ENCODE measurements around the gene CERS5. TPM values are rescaled to one million over a fixed set of nuclear protein-coding genes. Genes with fewer than 3 reads are reported as not detected.
A peak's percentile ranks its signal among the peaks of the same experiment; 100 is the strongest.

CERS5 gene, protein sequence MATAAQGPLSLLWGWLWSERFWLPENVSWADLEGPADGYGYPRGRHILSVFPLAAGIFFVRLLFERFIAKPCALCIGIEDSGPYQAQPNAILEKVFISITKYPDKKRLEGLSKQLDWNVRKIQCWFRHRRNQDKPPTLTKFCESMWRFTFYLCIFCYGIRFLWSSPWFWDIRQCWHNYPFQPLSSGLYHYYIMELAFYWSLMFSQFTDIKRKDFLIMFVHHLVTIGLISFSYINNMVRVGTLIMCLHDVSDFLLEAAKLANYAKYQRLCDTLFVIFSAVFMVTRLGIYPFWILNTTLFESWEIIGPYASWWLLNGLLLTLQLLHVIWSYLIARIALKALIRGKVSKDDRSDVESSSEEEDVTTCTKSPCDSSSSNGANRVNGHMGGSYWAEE
- 10 to 100 TPM in 1 of 2 donors, 1 to 10 TPM in 1; 6.9 to 16.2 TPM for total RNA-seq
- polyA plus RNA-seq, result 1 to 10 TPM; 7.3 to 9.1 TPM

DNA sequence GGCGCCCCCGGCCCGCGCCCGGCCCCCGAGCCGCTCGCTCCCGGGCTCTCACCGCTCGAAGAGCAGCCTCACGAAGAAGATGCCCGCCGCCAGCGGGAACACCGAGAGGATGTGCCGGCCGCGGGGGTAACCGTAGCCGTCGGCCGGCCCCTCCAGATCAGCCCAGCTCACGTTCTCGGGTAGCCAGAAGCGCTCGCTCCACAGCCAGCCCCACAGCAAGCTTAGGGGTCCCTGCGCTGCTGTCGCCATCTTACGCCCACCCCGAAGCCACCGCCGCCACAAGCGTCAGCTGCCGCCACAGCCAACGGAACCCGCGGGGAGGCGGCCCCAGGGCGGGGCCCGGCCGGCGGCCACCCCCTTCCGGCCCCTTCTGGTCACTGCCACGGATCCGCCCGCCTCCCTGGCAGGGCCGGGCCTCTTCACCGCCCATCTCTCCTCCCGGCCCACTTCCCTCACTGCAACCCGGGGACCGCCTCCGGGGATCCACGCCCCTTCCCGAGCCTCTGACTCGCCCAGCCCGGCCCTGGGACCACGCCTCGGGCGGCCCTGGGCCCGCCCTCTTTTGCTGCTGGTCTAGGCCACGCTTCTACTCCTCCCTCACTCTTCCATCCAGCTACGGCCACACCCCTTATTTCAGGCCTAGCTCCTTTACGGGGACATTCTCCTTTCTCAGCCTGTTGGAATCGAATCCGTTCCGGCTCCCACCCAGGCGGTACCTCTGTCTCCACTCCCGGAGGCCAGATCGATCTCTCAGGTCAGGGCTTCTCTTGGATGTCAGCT is at the start of gene CERS5:
CERS5 (minus strand) TSS at position 321 of the 780 bp plus-strand sequence; CDS start at position 249, 72 bp downstream.
- peaks cover 1 to 12% (median 11%) of the 10 kb centered on the region in 4 donors for H3K4me1 ChIP-seq (ENCODE audit: control insufficient read depth in 4 of 4, insufficient read depth in 4 of 4, low read length in 3 of 4)
- DNase-seq (ENCODE audit: low spot score), result peak; percentile 97
- H3K9ac ChIP-seq (ENCODE audit: low read depth in 1 of 2, low read length in 2 of 2), result peak within 1 kb of the TSS; percentile 49 to 81
- H3K4me3 ChIP-seq (ENCODE audit: low read depth in 1 of 3, low read length in 3 of 3), result peak within 1 kb of the TSS; percentile 75 to 93 (median 87)
- peak within 1 kb of the TSS; percentile 77 to 80 for H3K27ac ChIP-seq (ENCODE audit: low read depth in 1 of 2, low read length in 2 of 2)
- no peaks in the 10 kb centered on the region for H3K27me3 ChIP-seq (ENCODE audit: control insufficient read depth in 4 of 4, insufficient read depth in 4 of 4, low read length in 3 of 4)
- WGBS, result under 1% methylated on average over 70 of the region's 70 CpGs
- H3K9me3 ChIP-seq (ENCODE audit: control insufficient read depth in 4 of 4, low read length in 3 of 4), result no peaks in the 10 kb centered on the region
- peak in 1 of 2 donors; percentile 80 for TF ChIP-seq GABPA (IDR thresholded peaks at IDR 0.05 in 1 of 2, conservative IDR thresholded peaks at IDR 0.05 in 1 of 2)
- TF ChIP-seq, protein P1, sequence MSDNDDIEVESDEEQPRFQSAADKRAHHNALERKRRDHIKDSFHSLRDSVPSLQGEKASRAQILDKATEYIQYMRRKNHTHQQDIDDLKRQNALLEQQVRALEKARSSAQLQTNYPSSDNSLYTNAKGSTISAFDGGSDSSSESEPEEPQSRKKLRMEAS (IDR thresholded peaks at IDR 0.05), result peak; percentile 19
- peak; percentile 85 for TF ChIP-seq SP1 (IDR thresholded peaks at IDR 0.05)
- TF ChIP-seq, protein P2, sequence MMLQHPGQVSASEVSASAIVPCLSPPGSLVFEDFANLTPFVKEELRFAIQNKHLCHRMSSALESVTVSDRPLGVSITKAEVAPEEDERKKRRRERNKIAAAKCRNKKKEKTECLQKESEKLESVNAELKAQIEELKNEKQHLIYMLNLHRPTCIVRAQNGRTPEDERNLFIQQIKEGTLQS (IDR thresholded peaks at IDR 0.05), result no peak
- TF ChIP-seq TAF1 (conservative IDR thresholded peaks at IDR 0.05), result peak; percentile 65
- peak in 1 of 2 donors; percentile 21 for TF ChIP-seq HNF4A (conservative IDR thresholded peaks at IDR 0.05)
- no peak for TF ChIP-seq FOXA2 (IDR thresholded peaks at IDR 0.05)
- no peak for TF ChIP-seq FOXA1 (IDR thresholded peaks at IDR 0.05)
- TF ChIP-seq YY1 (IDR thresholded peaks at IDR 0.05), result peak; percentile 57
- peak in 1 of 2 donors; percentile 14 for TF ChIP-seq EGR1 (IDR thresholded peaks at IDR 0.05; ENCODE audit: low read depth in 2 of 2)
- TF ChIP-seq, protein P3, sequence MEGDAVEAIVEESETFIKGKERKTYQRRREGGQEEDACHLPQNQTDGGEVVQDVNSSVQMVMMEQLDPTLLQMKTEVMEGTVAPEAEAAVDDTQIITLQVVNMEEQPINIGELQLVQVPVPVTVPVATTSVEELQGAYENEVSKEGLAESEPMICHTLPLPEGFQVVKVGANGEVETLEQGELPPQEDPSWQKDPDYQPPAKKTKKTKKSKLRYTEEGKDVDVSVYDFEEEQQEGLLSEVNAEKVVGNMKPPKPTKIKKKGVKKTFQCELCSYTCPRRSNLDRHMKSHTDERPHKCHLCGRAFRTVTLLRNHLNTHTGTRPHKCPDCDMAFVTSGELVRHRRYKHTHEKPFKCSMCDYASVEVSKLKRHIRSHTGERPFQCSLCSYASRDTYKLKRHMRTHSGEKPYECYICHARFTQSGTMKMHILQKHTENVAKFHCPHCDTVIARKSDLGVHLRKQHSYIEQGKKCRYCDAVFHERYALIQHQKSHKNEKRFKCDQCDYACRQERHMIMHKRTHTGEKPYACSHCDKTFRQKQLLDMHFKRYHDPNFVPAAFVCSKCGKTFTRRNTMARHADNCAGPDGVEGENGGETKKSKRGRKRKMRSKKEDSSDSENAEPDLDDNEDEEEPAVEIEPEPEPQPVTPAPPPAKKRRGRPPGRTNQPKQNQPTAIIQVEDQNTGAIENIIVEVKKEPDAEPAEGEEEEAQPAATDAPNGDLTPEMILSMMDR (IDR thresholded peaks at IDR 0.05; ENCODE audit: low read depth, low read length, missing input control), result peak; percentile 41
- peak; percentile 29 for TF ChIP-seq HNF4G (IDR thresholded peaks at IDR 0.05)
- TF ChIP-seq, protein P4, sequence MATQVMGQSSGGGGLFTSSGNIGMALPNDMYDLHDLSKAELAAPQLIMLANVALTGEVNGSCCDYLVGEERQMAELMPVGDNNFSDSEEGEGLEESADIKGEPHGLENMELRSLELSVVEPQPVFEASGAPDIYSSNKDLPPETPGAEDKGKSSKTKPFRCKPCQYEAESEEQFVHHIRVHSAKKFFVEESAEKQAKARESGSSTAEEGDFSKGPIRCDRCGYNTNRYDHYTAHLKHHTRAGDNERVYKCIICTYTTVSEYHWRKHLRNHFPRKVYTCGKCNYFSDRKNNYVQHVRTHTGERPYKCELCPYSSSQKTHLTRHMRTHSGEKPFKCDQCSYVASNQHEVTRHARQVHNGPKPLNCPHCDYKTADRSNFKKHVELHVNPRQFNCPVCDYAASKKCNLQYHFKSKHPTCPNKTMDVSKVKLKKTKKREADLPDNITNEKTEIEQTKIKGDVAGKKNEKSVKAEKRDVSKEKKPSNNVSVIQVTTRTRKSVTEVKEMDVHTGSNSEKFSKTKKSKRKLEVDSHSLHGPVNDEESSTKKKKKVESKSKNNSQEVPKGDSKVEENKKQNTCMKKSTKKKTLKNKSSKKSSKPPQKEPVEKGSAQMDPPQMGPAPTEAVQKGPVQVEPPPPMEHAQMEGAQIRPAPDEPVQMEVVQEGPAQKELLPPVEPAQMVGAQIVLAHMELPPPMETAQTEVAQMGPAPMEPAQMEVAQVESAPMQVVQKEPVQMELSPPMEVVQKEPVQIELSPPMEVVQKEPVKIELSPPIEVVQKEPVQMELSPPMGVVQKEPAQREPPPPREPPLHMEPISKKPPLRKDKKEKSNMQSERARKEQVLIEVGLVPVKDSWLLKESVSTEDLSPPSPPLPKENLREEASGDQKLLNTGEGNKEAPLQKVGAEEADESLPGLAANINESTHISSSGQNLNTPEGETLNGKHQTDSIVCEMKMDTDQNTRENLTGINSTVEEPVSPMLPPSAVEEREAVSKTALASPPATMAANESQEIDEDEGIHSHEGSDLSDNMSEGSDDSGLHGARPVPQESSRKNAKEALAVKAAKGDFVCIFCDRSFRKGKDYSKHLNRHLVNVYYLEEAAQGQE (IDR thresholded peaks at IDR 0.05), result peak; percentile 53
- peak; percentile 37 to 44 for TF ChIP-seq RXRA (IDR thresholded peaks at IDR 0.05)
- TF ChIP-seq NR2F2 (IDR thresholded peaks at IDR 0.05), result no peak
- TF ChIP-seq RAD21 (IDR thresholded peaks at IDR 0.05), result peak; percentile 38 to 53
- TF ChIP-seq JUND (IDR thresholded peaks at IDR 0.05), result peak in 1 of 2 donors; percentile 45
- TF ChIP-seq, protein P5, sequence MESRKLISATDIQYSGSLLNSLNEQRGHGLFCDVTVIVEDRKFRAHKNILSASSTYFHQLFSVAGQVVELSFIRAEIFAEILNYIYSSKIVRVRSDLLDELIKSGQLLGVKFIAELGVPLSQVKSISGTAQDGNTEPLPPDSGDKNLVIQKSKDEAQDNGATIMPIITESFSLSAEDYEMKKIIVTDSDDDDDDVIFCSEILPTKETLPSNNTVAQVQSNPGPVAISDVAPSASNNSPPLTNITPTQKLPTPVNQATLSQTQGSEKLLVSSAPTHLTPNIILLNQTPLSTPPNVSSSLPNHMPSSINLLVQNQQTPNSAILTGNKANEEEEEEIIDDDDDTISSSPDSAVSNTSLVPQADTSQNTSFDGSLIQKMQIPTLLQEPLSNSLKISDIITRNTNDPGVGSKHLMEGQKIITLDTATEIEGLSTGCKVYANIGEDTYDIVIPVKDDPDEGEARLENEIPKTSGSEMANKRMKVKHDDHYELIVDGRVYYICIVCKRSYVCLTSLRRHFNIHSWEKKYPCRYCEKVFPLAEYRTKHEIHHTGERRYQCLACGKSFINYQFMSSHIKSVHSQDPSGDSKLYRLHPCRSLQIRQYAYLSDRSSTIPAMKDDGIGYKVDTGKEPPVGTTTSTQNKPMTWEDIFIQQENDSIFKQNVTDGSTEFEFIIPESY (IDR thresholded peaks at IDR 0.05), result no peak
- H3K36me3 ChIP-seq (ENCODE audit: control insufficient read depth in 4 of 4, insufficient read depth in 3 of 4, low read depth in 1 of 4, low read length in 3 of 4), result no peaks in the 10 kb centered on the region

Data from liver (tissue), 9 donors.